Activated CD8-positive, alpha-beta T cell treated with anti-CD3 and anti-CD28 coated beads for 36 hours (primary cell): ENCODE results near the gene DARS1. TPM values are rescaled to one million over a fixed set of nuclear protein-coding genes. Genes with fewer than 3 reads are reported as not detected.

Experiments used
- ATAC-seq: fragments of 200-7000 bp; cut with Tn5 transposase; one replicate; pipeline ENCODE4 v1.10.0; 2021; ENCODE audit warnings: mild to moderate bottlenecking, moderate library complexity
- CTCF ChIA-PET: fragments of 350-600 bp; sonication (Branson Sonifier 250); formaldehyde crosslinking; loops from one replicate; lab custom pipeline; 2021; ENCODE audit warnings: antibody characterized with exemption; lab: Charles Lee
- POLR2A ChIA-PET: fragments of 350-600 bp; sonication (Branson Sonifier 250); formaldehyde crosslinking; loops from one replicate; lab custom pipeline; 2021; ENCODE audit warnings: antibody characterized with exemption; lab: Charles Lee
- DNase-seq: peaks from one replicate; pipeline ENCODE4 v3.0.0-alpha.2; 2020
- H3K27ac Mint-ChIP-seq: one replicate; pipeline ENCODE4 v1.8.0; 2021; ENCODE audit warnings: mild to moderate bottlenecking, mixed read lengths
- H3K27me3 Mint-ChIP-seq: one replicate; pipeline ENCODE4 v1.8.0; 2021; ENCODE audit warnings: mixed read lengths
- H3K36me3 Mint-ChIP-seq: one replicate; pipeline ENCODE4 v1.8.0; 2021; ENCODE audit warnings: low read depth, mixed read lengths
- H3K4me1 Mint-ChIP-seq: one replicate; pipeline ENCODE4 v1.8.0; 2021; ENCODE audit warnings: low read depth, mixed read lengths
- H3K4me3 Mint-ChIP-seq: one replicate; pipeline ENCODE4 v1.8.0; 2021; ENCODE audit warnings: mild to moderate bottlenecking, moderate library complexity, mixed read lengths
- H3K9me3 Mint-ChIP-seq: one replicate; pipeline ENCODE4 v1.8.0; 2021; ENCODE audit warnings: mixed read lengths
- intact Hi-C: fragments of 100-400 bp; cut with micrococcal nuclease; formaldehyde crosslinking; loops from one replicate; pipeline ENCODE4 v1.10.0; 2022
- total RNA-seq, 2 experiments: library from RNA; stranded (reverse); gene quantifications; one replicate each; pipeline ENCODE4 v1.2.3, GENCODE V29; 2021
- TF ChIP-seq, protein P1 (sequence below): fragments of 200-600 bp; IDR thresholded peaks from one replicate; pipeline ENCODE4 v1.8.0; 2022; ENCODE audit warnings: antibody characterized with exemption, mild to moderate bottlenecking

Gene DARS1
- total RNA-seq, 2 experiments from 2014 or later: 210 to 211 TPM

- TF ChIP-seq, protein P1, sequence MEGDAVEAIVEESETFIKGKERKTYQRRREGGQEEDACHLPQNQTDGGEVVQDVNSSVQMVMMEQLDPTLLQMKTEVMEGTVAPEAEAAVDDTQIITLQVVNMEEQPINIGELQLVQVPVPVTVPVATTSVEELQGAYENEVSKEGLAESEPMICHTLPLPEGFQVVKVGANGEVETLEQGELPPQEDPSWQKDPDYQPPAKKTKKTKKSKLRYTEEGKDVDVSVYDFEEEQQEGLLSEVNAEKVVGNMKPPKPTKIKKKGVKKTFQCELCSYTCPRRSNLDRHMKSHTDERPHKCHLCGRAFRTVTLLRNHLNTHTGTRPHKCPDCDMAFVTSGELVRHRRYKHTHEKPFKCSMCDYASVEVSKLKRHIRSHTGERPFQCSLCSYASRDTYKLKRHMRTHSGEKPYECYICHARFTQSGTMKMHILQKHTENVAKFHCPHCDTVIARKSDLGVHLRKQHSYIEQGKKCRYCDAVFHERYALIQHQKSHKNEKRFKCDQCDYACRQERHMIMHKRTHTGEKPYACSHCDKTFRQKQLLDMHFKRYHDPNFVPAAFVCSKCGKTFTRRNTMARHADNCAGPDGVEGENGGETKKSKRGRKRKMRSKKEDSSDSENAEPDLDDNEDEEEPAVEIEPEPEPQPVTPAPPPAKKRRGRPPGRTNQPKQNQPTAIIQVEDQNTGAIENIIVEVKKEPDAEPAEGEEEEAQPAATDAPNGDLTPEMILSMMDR: no peak
- CTCF ChIA-PET: interaction anchor here (1.7 kb wide), 1 partner anchor 10 kb away, joined by 5 read pairs; no protein-coding TSS in a partner anchor
- ATAC-seq (no peak), DNase-seq (no peak)
- no peak overlapping the region for H3K4me3 Mint-ChIP-seq
- H3K27me3 Mint-ChIP-seq: no peaks in the 10 kb centered on the region
- peaks cover 5% of the 10 kb centered on the region for H3K4me1 Mint-ChIP-seq
- no peaks in the 10 kb centered on the region for H3K9me3 Mint-ChIP-seq
- H3K36me3 Mint-ChIP-seq: no peaks in the 10 kb centered on the region
- no peak overlapping the region for H3K27ac Mint-ChIP-seq
- POLR2A ChIA-PET: interaction anchor here (1.1 kb wide), 1 partner anchor 18 kb away, joined by 3 read pairs; no protein-coding TSS in a partner anchor
- intact Hi-C loops: no loop called here
Observed at GRCh38 chr2:136031711-136032110, 46.3 kb upstream of the DARS1 start.

DNA sequence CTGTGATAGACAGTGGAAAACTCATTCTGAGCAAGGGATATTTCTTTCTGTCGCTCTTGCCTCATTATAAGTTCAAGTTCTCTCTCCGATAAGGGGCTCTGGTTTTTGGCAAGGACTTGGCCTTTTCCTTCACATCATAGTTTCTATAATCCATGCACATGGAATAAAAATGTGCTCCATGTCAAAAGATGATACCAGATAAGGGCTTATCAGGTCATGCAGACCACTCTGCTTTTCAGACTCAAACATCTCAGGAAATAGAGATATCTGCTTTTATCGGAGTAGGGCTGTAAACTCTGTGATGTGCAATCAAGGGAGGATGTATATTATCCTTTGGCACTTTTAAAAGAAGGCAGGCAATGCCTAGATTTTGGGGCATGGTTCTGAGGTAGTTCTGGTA lies 45.0 kb upstream of the DARS1 start:
- intact Hi-C loops: no loop called here
- no peak overlapping the region for H3K4me3 Mint-ChIP-seq
- no peaks in the 10 kb centered on the region for H3K9me3 Mint-ChIP-seq
- CTCF ChIA-PET: interaction anchor here (0.7 kb wide), 1 partner anchor 29 kb away, joined by 3 read pairs; no protein-coding TSS in a partner anchor
- peaks cover 10% of the 10 kb centered on the region for H3K4me1 Mint-ChIP-seq
- no peaks in the 10 kb centered on the region for H3K27me3 Mint-ChIP-seq
- TF ChIP-seq, protein P1: no peak
- no peak overlapping the region for H3K27ac Mint-ChIP-seq
- POLR2A ChIA-PET: no interaction called here
- no peaks in the 10 kb centered on the region for H3K36me3 Mint-ChIP-seq
- ATAC-seq (no peak), DNase-seq (no peak)

GRCh38 chr2:136029149-136029548 lies 43.7 kb upstream of the DARS1 start:
- DNase-seq (no peak), ATAC-seq (no peak)
- H3K27me3 Mint-ChIP-seq: no peaks in the 10 kb centered on the region
- CTCF ChIA-PET: interaction anchor here (1.6 kb wide), 1 partner anchor 13 kb away, joined by 3 read pairs; no protein-coding TSS in a partner anchor
- TF ChIP-seq, protein P1: no peak
- no peaks in the 10 kb centered on the region for H3K36me3 Mint-ChIP-seq
- no peaks in the 10 kb centered on the region for H3K9me3 Mint-ChIP-seq
- no peak overlapping the region for H3K4me3 Mint-ChIP-seq
- POLR2A ChIA-PET: interaction anchor here (0.6 kb wide), 1 partner anchor 93 kb away, joined by 3 read pairs; no protein-coding TSS in a partner anchor
- intact Hi-C loops: no loop called here
- H3K27ac Mint-ChIP-seq: no peak overlapping the region
- peaks cover 10% of the 10 kb centered on the region for H3K4me1 Mint-ChIP-seq

- no peak for ATAC-seq
- no peak for DNase-seq
- intact Hi-C loops: no loop called here
- CTCF ChIA-PET: interaction anchor here (1.6 kb wide), 1 partner anchor 12 kb away, joined by 3 read pairs; no protein-coding TSS in a partner anchor
- Mint-ChIP-seq H3K36me3 (no peaks in the 10 kb centered on the region), H3K27me3 (no peaks in the 10 kb centered on the region), H3K27ac (no peak overlapping the region), H3K4me3 (no peak overlapping the region), H3K4me1 (peaks cover 10% of the 10 kb centered on the region), H3K9me3 (no peaks in the 10 kb centered on the region)
- POLR2A ChIA-PET: no interaction called here
- TF ChIP-seq, protein P1: no peak
Observed at GRCh38 chr2:136028001-136028400, 42.6 kb upstream of the DARS1 start.

DNA sequence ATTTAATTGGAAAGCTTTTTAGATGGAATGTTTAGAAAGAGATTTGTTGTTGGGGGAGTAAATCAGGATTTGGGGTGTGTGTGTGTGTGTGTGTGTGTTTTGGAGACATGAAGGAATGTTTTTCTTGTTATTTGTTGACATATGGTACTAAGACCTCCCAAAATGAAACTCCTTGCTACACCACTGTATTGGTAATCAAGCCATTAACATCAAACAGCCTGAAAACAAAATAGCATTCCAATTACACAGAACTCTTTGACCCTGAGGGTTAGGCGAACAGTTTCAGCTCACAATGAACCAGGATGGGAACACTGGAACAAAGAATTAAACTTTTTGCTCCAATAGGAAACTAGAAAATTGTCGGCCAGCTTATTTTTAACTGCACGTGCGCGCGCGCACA lies 41.7 kb upstream of the DARS1 start:
- ATAC-seq (no peak), DNase-seq (no peak)
- no peaks in the 10 kb centered on the region for H3K36me3 Mint-ChIP-seq
- H3K9me3 Mint-ChIP-seq: no peaks in the 10 kb centered on the region
- no peak overlapping the region for H3K27ac Mint-ChIP-seq
- intact Hi-C loops: no loop called here
- ChIA-PET CTCF (interaction anchor here (0.7 kb wide), 1 partner anchor 26 kb away, joined by 3 read pairs; no protein-coding TSS in a partner anchor), POLR2A (interaction anchor here (0.7 kb wide), 1 partner anchor 287 kb away, joined by 3 read pairs; no protein-coding TSS in a partner anchor)
- no peak overlapping the region for H3K4me3 Mint-ChIP-seq
- peaks cover 10% of the 10 kb centered on the region for H3K4me1 Mint-ChIP-seq
- H3K27me3 Mint-ChIP-seq: no peaks in the 10 kb centered on the region
- TF ChIP-seq, protein P1: no peak
